Sigmoid colon (tissue), 7 donors: ENCODE results near the gene ACP7. TPM values are rescaled to one million over a fixed set of nuclear protein-coding genes. Genes with fewer than 3 reads are reported as not detected.

Experiments used
- DNase-seq: peaks from one replicate; pipeline ENCODE4 v3.0.0-alpha.2; 2019
- H3K27ac ChIP-seq, 4 donors: fragments of 200-600 bp; sonication (generic); one replicate each; pipeline ENCODE4 v1.5.1; 2016 to 2019; ENCODE audit warnings: mild to moderate bottlenecking in 1 of 4
- H3K27me3 ChIP-seq, 3 donors: fragments of 200-600 bp; sonication (generic); one replicate each; pipeline ENCODE4 v1.5.1; 2019; ENCODE audit warnings: mild to moderate bottlenecking in 1 of 3
- H3K36me3 ChIP-seq, 4 donors: fragments of 200-600 bp; sonication (generic); one replicate each; pipeline ENCODE4 v1.5.1; 2016 to 2019
- H3K4me1 ChIP-seq, 4 donors: fragments of 200-600 bp; sonication (generic); one replicate each; pipeline ENCODE4 v1.5.1; 2017 to 2019
- H3K4me3 ChIP-seq, 4 donors: fragments of 200-600 bp; sonication (generic); one replicate each; pipeline ENCODE4 v1.5.1; 2017 to 2019; ENCODE audit warnings: mild to moderate bottlenecking in 2 of 4, moderate library complexity in 1 of 4
- H3K9me3 ChIP-seq, 4 donors: fragments of 200-600 bp in 3 of 4; sonication (generic) in 3 of 4; one replicate each; pipeline versions ENCODE4 v1.5.1 to v1.6.1; 2013 to 2019
- EP300 ChIP-seq, 4 donors: sonication (generic); formaldehyde crosslinking; IDR thresholded peaks; one replicate each; pipeline ENCODE4 v1.6.1; 2017; ENCODE audit warnings: antibody characterized with exemption in 4 of 4
- POLR2A ChIP-seq, 2 donors: fragments of 450-650 bp; IDR thresholded peaks; one replicate each; pipeline ENCODE4 v1.6.1; 2016; ENCODE audit warnings: antibody characterized with exemption in 2 of 2, mild to moderate bottlenecking in 2 of 2, moderate library complexity in 2 of 2
- POLR2AphosphoS5 ChIP-seq, 4 donors: sonication (generic); formaldehyde crosslinking; IDR thresholded peaks; one replicate each; pipeline ENCODE4 v1.6.1; 2017; ENCODE audit warnings: antibody characterized with exemption in 4 of 4
- WGBS, 2 donors: extraction: QIAGEN DNeasy Blood & Tissue Kit; methylation state at CpG; one replicate each; pipeline ENCODE4 v1.1.7; 2013; 5-methylcytosine and 5-hydroxymethylcytosine counted together
- intact Hi-C: fragments of 100-400 bp; cut with DNase I; formaldehyde crosslinking; loops from one replicate; pipeline ENCODE4 v1.15.1; 2023
- polyA plus RNA-seq, 3 donors: library from polyadenylated mRNA; stranded (reverse); fragments of 200-250 nt; gene quantifications; one replicate each; pipeline ENCODE4 v1.2.3, GENCODE V29; 2013
- total RNA-seq, 4 donors: library from RNA; depleted of rRNA; stranded (reverse); fragments of >200 nt; gene quantifications; one replicate each; pipeline ENCODE4 v1.1.0, GENCODE V29; 2016
- TF ChIP-seq, protein P1 (sequence below), 4 experiments: fragments of 450-650 bp in 3 of 4; fragments of 200-600 bp in 1 of 4; IDR thresholded peaks; one replicate each; pipeline ENCODE4 v1.5.1; 2016 to 2019; ENCODE audit warnings: antibody characterized with exemption in 4 of 4, mild to moderate bottlenecking in 3 of 4, moderate library complexity in 2 of 4
- donor health status: healthy with polysubstance abuse.
- donor health status: Bipolar disorder and iron deficiency.
- donor health status: healthy.

ACP7 gene
- total and polyA plus RNA-seq, 7 donors: not detected

DNA sequence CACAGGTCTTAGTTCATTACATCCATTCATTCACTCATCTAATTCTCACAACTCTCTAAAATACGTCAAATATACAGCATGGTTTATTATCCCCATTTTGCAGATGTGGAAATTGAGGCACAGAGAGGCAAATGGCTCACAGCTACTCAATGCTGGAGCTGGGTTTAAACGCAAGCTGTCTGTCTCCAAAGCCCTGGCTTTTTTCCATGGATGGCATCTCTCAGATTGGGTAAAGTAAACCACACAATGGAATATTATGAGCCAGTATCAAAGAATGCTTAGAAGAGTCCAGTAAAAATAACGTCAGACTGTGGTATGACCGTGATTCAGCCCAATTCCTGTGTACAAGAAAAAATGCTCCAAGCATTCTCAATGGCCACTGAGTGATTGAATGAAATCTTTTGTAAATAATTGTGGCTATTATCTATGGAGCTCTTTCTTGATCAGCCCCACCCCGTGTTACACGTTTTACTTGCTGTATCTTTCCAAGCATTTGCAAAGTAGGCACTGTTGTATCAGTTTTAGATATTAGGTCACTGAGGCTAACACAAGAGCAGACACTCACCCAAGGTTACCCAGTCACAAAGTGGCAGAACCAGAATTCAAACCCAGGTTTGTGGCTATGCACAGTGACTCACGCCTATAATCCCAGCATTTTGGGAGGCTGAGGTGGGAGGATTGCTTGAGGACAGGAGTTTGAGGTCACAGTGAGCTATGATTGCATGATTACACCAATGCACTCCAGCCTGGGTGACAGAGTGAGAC, 5.5 kb upstream of the ACP7 start:
- intact Hi-C loops: no loop called here
- Histone ChIP-seq H3K4me1 (peaks cover 0 to 6% (median 2%) of the 10 kb centered on the region in 4 donors), H3K27me3 (peaks cover 0 to 46% (median 31%) of the 10 kb centered on the region in 3 donors), H3K36me3 (no peaks in the 10 kb centered on the region), H3K9me3 (no peaks in the 10 kb centered on the region), H3K27ac (no peak overlapping the region), H3K4me3 (no peak overlapping the region)
- TF ChIP-seq, protein P1, sequence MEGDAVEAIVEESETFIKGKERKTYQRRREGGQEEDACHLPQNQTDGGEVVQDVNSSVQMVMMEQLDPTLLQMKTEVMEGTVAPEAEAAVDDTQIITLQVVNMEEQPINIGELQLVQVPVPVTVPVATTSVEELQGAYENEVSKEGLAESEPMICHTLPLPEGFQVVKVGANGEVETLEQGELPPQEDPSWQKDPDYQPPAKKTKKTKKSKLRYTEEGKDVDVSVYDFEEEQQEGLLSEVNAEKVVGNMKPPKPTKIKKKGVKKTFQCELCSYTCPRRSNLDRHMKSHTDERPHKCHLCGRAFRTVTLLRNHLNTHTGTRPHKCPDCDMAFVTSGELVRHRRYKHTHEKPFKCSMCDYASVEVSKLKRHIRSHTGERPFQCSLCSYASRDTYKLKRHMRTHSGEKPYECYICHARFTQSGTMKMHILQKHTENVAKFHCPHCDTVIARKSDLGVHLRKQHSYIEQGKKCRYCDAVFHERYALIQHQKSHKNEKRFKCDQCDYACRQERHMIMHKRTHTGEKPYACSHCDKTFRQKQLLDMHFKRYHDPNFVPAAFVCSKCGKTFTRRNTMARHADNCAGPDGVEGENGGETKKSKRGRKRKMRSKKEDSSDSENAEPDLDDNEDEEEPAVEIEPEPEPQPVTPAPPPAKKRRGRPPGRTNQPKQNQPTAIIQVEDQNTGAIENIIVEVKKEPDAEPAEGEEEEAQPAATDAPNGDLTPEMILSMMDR (IDR thresholded peaks at IDR 0.05): no peak
- TF ChIP-seq POLR2AphosphoS5 (IDR thresholded peaks at IDR 0.05): no peak
- TF ChIP-seq POLR2A (IDR thresholded peaks at IDR 0.05): no peak
- WGBS, 2 donors: 39 to 74% methylated on average over 7 of the region's 7 CpGs
- DNase-seq: no peak

- H3K4me3 ChIP-seq: no peak overlapping the region
- no peak overlapping the region for H3K27ac ChIP-seq
- H3K27me3 ChIP-seq: peaks cover 11 to 60% (median 49%) of the 10 kb centered on the region in 3 donors
- intact Hi-C loops: no loop called here
- DNase-seq: no peak
- no peaks in the 10 kb centered on the region for H3K9me3 ChIP-seq
- WGBS, 2 donors: 38 to 60% methylated on average over 3 of the region's 3 CpGs
- H3K4me1 ChIP-seq: peaks cover 0 to 13% (median 6%) of the 10 kb centered on the region in 4 donors
- no peaks in the 10 kb centered on the region for H3K36me3 ChIP-seq
- TF ChIP-seq, protein P1 (IDR thresholded peaks at IDR 0.05): no peak
- TF ChIP-seq EP300 (IDR thresholded peaks at IDR 0.05): no peak
- TF ChIP-seq POLR2A (IDR thresholded peaks at IDR 0.05): no peak
- TF ChIP-seq POLR2AphosphoS5 (IDR thresholded peaks at IDR 0.05): no peak
Measured at GRCh38 chr19:39080431-39080830, 3.7 kb upstream of the ACP7 start.

- Histone ChIP-seq H3K4me3 (no peak overlapping the region), H3K36me3 (no peaks in the 10 kb centered on the region), H3K27ac (no peak overlapping the region), H3K9me3 (no peaks in the 10 kb centered on the region), H3K27me3 (peaks cover 11 to 68% (median 47%) of the 10 kb centered on the region in 3 donors), H3K4me1 (peaks cover 0 to 13% (median 6%) of the 10 kb centered on the region in 4 donors)
- intact Hi-C loops: no loop called here
- TF ChIP-seq POLR2AphosphoS5 (IDR thresholded peaks at IDR 0.05): no peak
- TF ChIP-seq POLR2A (IDR thresholded peaks at IDR 0.05): no peak
- TF ChIP-seq, protein P1 (IDR thresholded peaks at IDR 0.05): no peak
- no peak for TF ChIP-seq EP300 (IDR thresholded peaks at IDR 0.05)
- DNase-seq: no peak
- WGBS, 2 donors: 88 to 90% methylated on average over 7 of the region's 7 CpGs
Measured at GRCh38 chr19:39082167-39082566, 2.0 kb upstream of the ACP7 start.

DNA sequence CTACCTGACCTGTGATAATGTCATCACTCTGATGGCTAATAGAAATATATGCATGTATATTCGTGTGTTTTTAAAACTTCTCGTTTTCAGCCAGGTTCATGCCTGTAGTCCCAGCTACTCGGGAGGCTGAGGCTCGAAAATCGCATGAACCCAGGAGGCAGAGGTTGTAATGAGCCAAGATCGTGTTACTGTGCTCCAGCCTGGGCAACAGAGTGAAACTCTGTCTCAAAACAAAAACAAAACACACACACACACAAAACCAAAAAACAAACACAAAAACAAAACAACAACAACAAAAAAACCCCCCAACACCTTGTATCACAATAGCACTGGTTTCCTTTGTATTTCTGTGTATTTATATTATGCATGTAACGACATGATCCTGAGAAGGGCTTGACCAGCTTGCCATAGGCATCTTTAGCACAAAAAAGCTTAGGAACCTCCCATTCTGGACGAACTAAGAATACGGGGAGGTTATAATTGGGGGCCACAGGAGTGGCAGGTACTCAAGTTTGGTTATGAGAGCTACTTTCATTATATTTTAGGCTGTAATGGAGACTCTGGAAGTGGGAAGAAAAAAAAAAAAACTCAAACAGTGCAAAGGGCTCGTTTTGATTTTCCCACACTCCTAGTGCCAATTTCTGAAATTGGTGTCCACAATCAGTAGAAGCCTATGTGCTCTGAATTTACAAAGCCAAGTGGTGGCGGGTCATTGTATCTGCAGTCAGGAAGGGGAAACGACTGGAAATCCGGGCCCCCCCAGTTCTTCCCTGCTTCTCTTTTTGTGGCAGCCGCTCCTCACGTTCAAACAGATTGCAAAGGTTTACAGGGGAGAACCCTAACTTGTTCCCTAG, 1.2 kb upstream of the ACP7 start:
- no peaks in the 10 kb centered on the region for H3K36me3 ChIP-seq
- DNase-seq: no peak
- peaks cover 0 to 13% (median 6%) of the 10 kb centered on the region in 4 donors for H3K4me1 ChIP-seq
- no peaks in the 10 kb centered on the region for H3K9me3 ChIP-seq
- no peak overlapping the region for H3K27ac ChIP-seq
- WGBS, 2 donors: 17 to 21% methylated on average over 15 of the region's 15 CpGs
- H3K27me3 ChIP-seq: peaks cover 11 to 71% (median 47%) of the 10 kb centered on the region in 3 donors
- H3K4me3 ChIP-seq: no peak overlapping the region
- TF ChIP-seq POLR2AphosphoS5 (IDR thresholded peaks at IDR 0.05) (no peak), POLR2A (IDR thresholded peaks at IDR 0.05) (no peak), EP300 (IDR thresholded peaks at IDR 0.05) (no peak)
- TF ChIP-seq, protein P1 (IDR thresholded peaks at IDR 0.05): no peak
- intact Hi-C loops: no loop called here
